GM12873 (cell line): ENCODE data around the gene RPTOR.

Experiments used
- TF ChIP-seq, protein P1 (sequence below): IDR thresholded peaks from 2 replicates; pipeline ENCODE4 v1.5.1; 2012; ENCODE audit warnings: low read depth, mild to moderate bottlenecking, moderate library complexity, low read length, control low read depth; ENCODE audit not compliant: insufficient read depth; ENCODE audit errors: missing control alignments

RPTOR gene

DNA sequence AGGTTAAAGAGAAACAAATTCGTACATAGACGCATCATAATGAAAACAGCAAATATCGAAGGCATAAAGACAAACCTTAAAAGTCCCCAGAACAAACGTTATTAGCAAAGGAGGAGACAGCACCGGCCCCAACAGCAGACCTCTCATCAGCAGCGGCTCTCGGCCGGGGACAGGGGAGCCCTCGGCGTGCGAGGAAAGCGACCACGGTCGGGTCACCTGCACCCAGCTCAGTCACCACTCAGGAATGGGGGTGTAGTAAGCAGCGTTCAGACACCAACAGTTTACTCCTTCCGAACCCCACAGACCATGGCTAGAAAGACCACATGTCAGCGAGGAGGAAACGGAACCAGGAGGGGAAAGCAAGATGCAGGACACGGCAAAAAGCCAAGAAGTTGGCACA is 337.7 kb downstream of the RPTOR start:
- TF ChIP-seq, protein P1, sequence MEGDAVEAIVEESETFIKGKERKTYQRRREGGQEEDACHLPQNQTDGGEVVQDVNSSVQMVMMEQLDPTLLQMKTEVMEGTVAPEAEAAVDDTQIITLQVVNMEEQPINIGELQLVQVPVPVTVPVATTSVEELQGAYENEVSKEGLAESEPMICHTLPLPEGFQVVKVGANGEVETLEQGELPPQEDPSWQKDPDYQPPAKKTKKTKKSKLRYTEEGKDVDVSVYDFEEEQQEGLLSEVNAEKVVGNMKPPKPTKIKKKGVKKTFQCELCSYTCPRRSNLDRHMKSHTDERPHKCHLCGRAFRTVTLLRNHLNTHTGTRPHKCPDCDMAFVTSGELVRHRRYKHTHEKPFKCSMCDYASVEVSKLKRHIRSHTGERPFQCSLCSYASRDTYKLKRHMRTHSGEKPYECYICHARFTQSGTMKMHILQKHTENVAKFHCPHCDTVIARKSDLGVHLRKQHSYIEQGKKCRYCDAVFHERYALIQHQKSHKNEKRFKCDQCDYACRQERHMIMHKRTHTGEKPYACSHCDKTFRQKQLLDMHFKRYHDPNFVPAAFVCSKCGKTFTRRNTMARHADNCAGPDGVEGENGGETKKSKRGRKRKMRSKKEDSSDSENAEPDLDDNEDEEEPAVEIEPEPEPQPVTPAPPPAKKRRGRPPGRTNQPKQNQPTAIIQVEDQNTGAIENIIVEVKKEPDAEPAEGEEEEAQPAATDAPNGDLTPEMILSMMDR: no peak

DNA sequence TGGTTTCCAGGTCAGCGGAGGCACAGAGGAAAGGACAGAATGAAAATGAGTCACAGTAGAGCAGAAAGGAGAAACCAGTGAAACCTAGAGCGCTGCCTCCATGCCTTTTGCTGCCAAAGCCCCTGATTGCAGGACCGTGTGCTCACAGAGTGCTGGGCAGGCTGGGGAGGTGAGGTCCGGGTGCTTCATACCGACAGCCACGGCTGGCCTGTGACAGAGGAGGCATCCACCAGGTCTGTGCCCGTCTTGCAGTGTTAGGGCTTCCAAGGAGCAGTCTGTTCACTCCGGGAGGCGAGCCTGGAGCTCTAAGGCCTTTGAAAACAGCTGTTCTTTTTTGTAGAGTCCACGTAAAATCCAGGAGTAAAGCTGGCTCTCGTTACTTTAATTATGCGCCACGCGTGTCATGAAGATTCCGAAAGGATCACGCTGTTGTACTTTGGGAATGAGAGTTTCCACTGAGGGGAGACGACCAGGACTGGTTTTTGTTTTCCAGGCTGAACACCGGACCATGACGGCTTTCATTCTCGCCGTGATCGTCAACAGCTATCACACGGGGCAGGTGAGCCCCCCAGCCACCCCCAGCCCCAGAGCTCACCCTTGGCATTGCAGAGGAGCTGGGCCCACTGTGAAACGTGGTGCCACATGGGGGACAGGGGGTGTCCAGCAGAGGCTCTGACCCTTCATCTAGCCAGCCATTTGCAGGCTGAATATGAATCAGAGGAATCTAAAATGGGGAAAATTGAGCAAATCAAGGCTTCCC is 338.5 kb downstream of the RPTOR start:
- TF ChIP-seq, protein P1: no peak

DNA sequence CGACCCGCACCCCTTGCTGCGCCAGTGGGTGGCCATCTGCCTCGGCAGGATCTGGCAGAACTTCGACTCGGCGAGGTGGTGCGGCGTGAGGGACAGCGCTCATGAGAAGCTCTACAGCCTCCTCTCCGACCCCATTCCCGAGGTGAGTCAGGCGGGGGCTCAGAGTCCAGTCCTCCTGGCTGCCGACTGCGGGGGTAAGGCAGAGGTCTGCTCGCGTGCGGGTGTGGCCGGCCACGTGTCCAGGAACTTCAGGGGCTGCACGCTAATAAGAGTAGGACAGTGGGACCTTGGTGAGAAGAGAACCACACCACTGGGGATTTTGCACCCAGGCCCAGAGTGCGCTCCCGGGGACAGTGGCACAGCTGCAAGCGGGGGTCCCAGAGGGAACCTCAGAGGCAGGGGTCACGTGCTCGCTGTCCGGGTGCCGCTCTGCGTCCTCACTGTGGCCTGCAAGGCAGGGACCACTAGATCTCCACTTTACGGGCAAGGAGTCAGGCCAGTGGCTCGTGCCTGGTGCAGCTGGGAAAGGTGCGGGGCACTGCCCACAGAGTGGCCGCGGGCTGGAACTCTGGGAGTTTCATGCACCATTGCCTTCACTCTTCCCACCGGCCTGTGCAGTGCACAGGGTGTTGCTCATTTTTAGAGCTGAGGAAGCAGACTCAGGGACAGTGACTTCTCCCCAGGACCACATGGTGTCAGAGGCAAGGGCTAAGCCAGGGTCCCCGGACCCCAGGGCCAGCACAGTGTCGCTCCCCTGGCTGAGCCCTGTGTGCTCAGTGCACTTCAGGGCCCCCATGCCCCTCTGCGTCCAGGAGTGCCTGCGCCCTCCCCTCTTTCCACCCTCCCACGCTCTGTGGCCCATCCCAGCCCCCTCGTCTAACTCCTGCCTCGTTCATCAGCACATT is 339.4 kb downstream of the RPTOR start:
- TF ChIP-seq, protein P1: no peak

DNA sequence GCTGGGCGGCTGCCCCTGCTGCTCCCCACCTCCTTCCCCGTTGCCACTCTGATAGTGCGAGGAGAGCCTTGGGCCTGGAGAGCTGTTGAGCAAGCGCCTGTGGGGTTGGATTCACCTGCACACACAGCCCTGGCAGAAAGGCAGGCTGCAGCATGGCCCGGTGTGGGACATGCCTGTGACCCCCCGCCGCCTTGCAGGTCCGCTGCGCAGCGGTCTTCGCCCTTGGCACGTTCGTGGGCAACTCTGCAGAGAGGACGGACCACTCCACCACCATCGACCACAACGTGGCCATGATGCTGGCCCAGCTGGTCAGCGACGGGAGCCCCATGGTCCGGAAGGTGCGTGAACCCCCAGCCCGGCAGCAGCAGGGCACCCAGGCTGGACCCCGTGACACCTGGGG is 340.2 kb downstream of the RPTOR start:
- TF ChIP-seq, protein P1: no peak

DNA sequence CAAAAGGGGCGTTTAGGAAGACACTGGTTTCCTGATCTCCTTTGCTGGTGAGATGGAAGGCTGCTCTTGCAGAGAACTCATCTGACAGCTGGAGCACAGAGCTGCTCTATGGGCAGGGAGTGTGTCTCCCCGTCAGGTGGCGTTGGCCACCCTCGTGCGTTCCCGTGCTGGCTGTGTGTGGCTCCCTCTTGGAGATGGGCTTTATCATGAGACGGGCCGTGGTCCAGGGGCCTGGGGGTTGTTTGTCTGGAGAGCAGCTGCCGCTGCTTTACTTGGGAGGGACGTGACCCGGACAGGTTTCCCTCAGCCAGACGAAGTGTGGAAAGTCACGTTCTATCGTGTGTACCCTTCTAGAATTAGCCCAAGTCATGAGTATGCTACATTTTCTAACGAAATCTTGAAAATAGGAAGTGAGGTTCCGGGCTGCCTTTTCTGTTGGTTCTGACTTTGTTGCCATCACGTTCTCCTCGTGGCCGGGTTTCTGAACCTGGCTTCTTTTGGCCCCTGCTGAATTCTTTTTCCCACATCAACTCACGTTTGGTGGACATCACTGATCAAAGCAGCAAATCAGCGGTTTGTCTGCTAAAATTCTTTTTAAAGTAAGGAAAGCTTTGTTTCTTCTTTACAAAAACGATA is 341.4 kb downstream of the RPTOR start:
- TF ChIP-seq, protein P1: no peak

GRCh38 chr17:80886641-80887573 is 342.3 kb downstream of the RPTOR start:
- TF ChIP-seq, protein P1: no peak
